GM12878 (cell line): ENCODE measurements around the gene ANXA2R. TPM values are rescaled to one million over a fixed set of nuclear protein-coding genes. Genes with fewer than 3 reads are reported as not detected.
"Not testable (repeated sequence)": the region's sequence is repeated elsewhere in the genome, so short reads cannot be mapped to it uniquely, and the experiment has no call there.

ENCODE experiments used
- ATAC-seq: fragments of 200-7000 bp; cut with Tn5 transposase; 3 replicates; pipeline ENCODE4 v1.9.1; 2020; ENCODE audit warnings: mild to moderate bottlenecking, moderate library complexity
- BruUV-seq: library from RNA; stranded (reverse); fragments of 400-500 nt; replicated peaks from 2 replicates; lab custom pipeline; 2021; lab: Mats Ljungman, UMichigan
- CTCF ChIA-PET: fragments of 300-600 bp; sonication (Branson Sonifier 250); formaldehyde crosslinking; extraction: SDS; loops from one replicate; lab custom pipeline; 2021; ENCODE audit warnings: inconsistent platforms; lab: Yijun Ruan, JAX
- POLR2A ChIA-PET: fragments of 350-600 bp; formaldehyde crosslinking; extraction: SDS; loops from one replicate; lab custom pipeline; 2021; ENCODE audit warnings: inconsistent platforms; lab: Charles Lee
- RAD21 ChIA-PET: fragments of 300-600 bp; sonication (Branson Sonifier 250); formaldehyde crosslinking; loops from one replicate; lab custom pipeline; 2023; ENCODE audit warnings: antibody characterized with exemption; ENCODE audit not compliant: unreplicated experiment; lab: Charles Lee
- SMC1A ChIA-PET: fragments of 300-600 bp; sonication (Branson Sonifier 250); formaldehyde crosslinking; loops from one replicate; lab custom pipeline; 2023; ENCODE audit not compliant: unreplicated experiment, uncharacterized antibody; lab: Charles Lee
- DNase-seq: peaks from one replicate; pipeline ENCODE4 v3.0.0-alpha.2; 2011; ENCODE audit warnings: low read depth, low spot score
- FAIRE-seq: peaks from 3 replicates; lab custom pipeline; 2011; peaks lifted over from hg19 to GRCh38; lab: Jason Lieb, UNC
- H2AFZ ChIP-seq: 2 replicates; pipeline ENCODE4 v1.6.0; 2011; ENCODE audit warnings: low read depth, low read length, control low read depth; ENCODE audit not compliant: control insufficient read depth
- H3K27ac ChIP-seq: 2 replicates; pipeline ENCODE4 v1.5.1; 2011; ENCODE audit warnings: control low read depth; ENCODE audit not compliant: control insufficient read depth, insufficient read depth
- H3K27me3 ChIP-seq, 2 experiments: replicated peaks in 1 of 2; 2 replicates each; pipeline versions ENCODE4 v1.6.0 to v1.6.1; 2011; ENCODE audit warnings: low read length in 1 of 2; ENCODE audit not compliant: control insufficient read depth in 2 of 2, insufficient read depth in 2 of 2
- H3K36me3 ChIP-seq, 2 experiments: 2 replicates each; pipeline ENCODE4 v1.5.1; 2011; ENCODE audit warnings: low read length in 1 of 2; ENCODE audit not compliant: control insufficient read depth in 2 of 2, insufficient read depth in 2 of 2
- H3K4me1 ChIP-seq: 2 replicates; pipeline ENCODE4 v1.6.1; 2011; ENCODE audit warnings: mild to moderate bottlenecking, low read length, moderate library complexity, mixed read lengths; ENCODE audit not compliant: control insufficient read depth, insufficient read depth
- H3K4me2 ChIP-seq: 2 replicates; pipeline ENCODE4 v1.6.0; 2011; ENCODE audit warnings: control low read depth; ENCODE audit not compliant: control insufficient read depth, insufficient read depth
- H3K4me3 ChIP-seq: fragments of 200-600 bp; sonication (generic); 2 replicates; pipeline ENCODE4 v1.5.1; 2016
- H3K79me2 ChIP-seq: 2 replicates; pipeline ENCODE4 v1.6.0; 2011; ENCODE audit warnings: low read length; ENCODE audit not compliant: control insufficient read depth, insufficient read depth
- H3K9ac ChIP-seq: 2 replicates; pipeline ENCODE4 v1.8.0; 2011; ENCODE audit warnings: low read length, control low read depth, mixed read lengths; ENCODE audit not compliant: control insufficient read depth, insufficient read depth
- H3K9me3 ChIP-seq: replicated peaks from 3 replicates; pipeline ENCODE4 v1.5.1; 2011; ENCODE audit warnings: mild to moderate bottlenecking, low read length; ENCODE audit not compliant: control insufficient read depth, insufficient read depth
- H4K20me1 ChIP-seq: 2 replicates; pipeline ENCODE4 v1.6.0; 2011; ENCODE audit not compliant: control insufficient read depth, insufficient read depth
- CHD2 ChIP-seq: IDR thresholded peaks from 2 replicates; pipeline ENCODE4 v1.6.1; 2011; ENCODE audit warnings: low read depth, low read length, improper control_type of control experiment, borderline replicate concordance
- CREM ChIP-seq: IDR thresholded peaks from 2 replicates; pipeline ENCODE4 v1.6.1; 2014; ENCODE audit warnings: antibody characterized with exemption, low read depth
- EED ChIP-seq: sonication (generic); IDR thresholded peaks from 2 replicates; pipeline ENCODE4 v1.6.1; 2016; ENCODE audit warnings: antibody characterized with exemption, low read depth
- LARP7 ChIP-seq: fragments of 450-650 bp; IDR thresholded peaks from 2 replicates; pipeline ENCODE4 v1.6.1; 2017; ENCODE audit warnings: mild to moderate bottlenecking
- PAX8 ChIP-seq: fragments of 450-650 bp; IDR thresholded peaks from 2 replicates; pipeline ENCODE4 v1.6.1; 2017; ENCODE audit warnings: mild to moderate bottlenecking, moderate library complexity
- SMC3 ChIP-seq: IDR thresholded peaks from 2 replicates; pipeline ENCODE4 v1.6.1; 2011; ENCODE audit warnings: low read length, improper control_type of control experiment, borderline replicate concordance
- STAT3 ChIP-seq: IDR thresholded peaks from 2 replicates; pipeline ENCODE4 v1.6.1; 2011; ENCODE audit warnings: low read depth, low read length, improper control_type of control experiment
- SUPT20H ChIP-seq: IDR thresholded peaks from 2 replicates; pipeline ENCODE4 v1.6.1; 2011; ENCODE audit warnings: low read depth, mild to moderate bottlenecking, low read length, moderate library complexity, borderline replicate concordance; ENCODE audit not compliant: control insufficient read depth
- ZBED1 ChIP-seq: IDR thresholded peaks from 2 replicates; pipeline ENCODE4 v1.6.1; 2016; ENCODE audit warnings: borderline replicate concordance
- WGBS: methylation state at CpG from one replicate; pipeline ENCODE4 v1.1.6; 2016; ENCODE audit warnings: low lambda C conversion rate; ENCODE audit not compliant: insufficient replicate concordance, insufficient coverage; ENCODE audit errors: missing lambda C conversion rate; 5-methylcytosine and 5-hydroxymethylcytosine counted together
- in situ Hi-C: fragments of 300-500 bp; cut with MboI; formaldehyde crosslinking; loops from 9 replicates; pipeline ENCODE4 v1.14.3; 2018; ENCODE audit warnings: mixed read lengths
- intact Hi-C: fragments of 100-400 bp; cut with micrococcal nuclease; formaldehyde crosslinking; loops from one replicate; pipeline ENCODE4 v1.14.2; 2022; ENCODE audit not compliant: unreplicated experiment
- polyA plus RNA-seq, 11 experiments: library from polyadenylated mRNA; depleted of rRNA in 4 of 11; unstranded in 6 of 11; stranded (reverse) in 5 of 11; fragments of >200 nt; fragmentation: Nextera tagmentation in 4 of 11; fragmentation: Illumina TruSeq in 1 of 11; extraction: Ambion mirVana in 4 of 11; extraction: Trizol in 1 of 11; gene quantifications; 1 replicate in 1 of 11; 2 replicates in 10 of 11; pipeline versions ENCODE4 v1.2.1 to v1.2.3, GENCODE V29; 2011 to 2016; ENCODE audit warnings: inconsistent platforms in 2 of 11, missing spikeins in 2 of 11, low read depth in 1 of 11
- total RNA-seq, 4 experiments: library from RNA; depleted of rRNA in 3 of 4; stranded (reverse); fragments of >200 nt in 3 of 4; fragmentation: Illumina TruSeq in 1 of 4; extraction: Trizol in 1 of 4; gene quantifications; 2 replicates each; pipeline versions ENCODE4 v1.2.1 to v1.2.3, GENCODE V29; 2013 to 2021
- TF ChIP-seq, protein P1 (sequence below): IDR thresholded peaks from 2 replicates; pipeline ENCODE4 v1.6.1; 2011; ENCODE audit warnings: low read depth, mild to moderate bottlenecking, low read length, moderate library complexity, borderline replicate concordance; ENCODE audit errors: extremely low read depth

The ANXA2R gene
- total and polyA plus RNA-seq, 10 of the 15 experiments (the other 5 are each of a cell fraction or from before 2014, with no cell fraction given) = 2.3 to 7.8 (median 4.4) TPM

GRCh38 chr5:43027054-43027785, 12.9 kb downstream of the ANXA2R start:
- ChIA-PET RAD21 (interaction anchor here (0.6 to 1.4 kb wide), 2 partner anchors 119 to 349 kb away, joined by 3 to 5 read pairs; no protein-coding TSS in a partner anchor), CTCF (interaction anchor here (1.0 to 1.1 kb wide), 2 partner anchors 9 to 32 kb away, joined by 3 to 4 read pairs; no protein-coding TSS in a partner anchor), SMC1A (interaction anchor here (0.8 to 1.4 kb wide), 3 partner anchors 14 to 148 kb away, joined by 3 to 4 read pairs (median 3); no protein-coding TSS in a partner anchor), POLR2A (interaction anchor here (0.6 to 0.7 kb wide), 3 partner anchors 77 to 252 kb away, joined by 3 to 4 read pairs (median 4); no protein-coding TSS in a partner anchor)
- H3K4me2 ChIP-seq = no peak overlapping the region
- H3K9me3 ChIP-seq = no peaks in the 10 kb centered on the region
- H3K27ac ChIP-seq = no peak overlapping the region
- H3K36me3 ChIP-seq = no peaks in the 10 kb centered on the region
- H3K4me1 ChIP-seq = no peaks in the 10 kb centered on the region
- no peak for TF ChIP-seq ZBED1
- TF ChIP-seq CHD2 = no peak
- no peak for TF ChIP-seq EED
- TF ChIP-seq, protein P1, sequence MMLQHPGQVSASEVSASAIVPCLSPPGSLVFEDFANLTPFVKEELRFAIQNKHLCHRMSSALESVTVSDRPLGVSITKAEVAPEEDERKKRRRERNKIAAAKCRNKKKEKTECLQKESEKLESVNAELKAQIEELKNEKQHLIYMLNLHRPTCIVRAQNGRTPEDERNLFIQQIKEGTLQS = no peak
- no peak for TF ChIP-seq LARP7
- TF ChIP-seq SUPT20H = no peak
- no peak for TF ChIP-seq PAX8
- TF ChIP-seq SMC3 = no peak
- TF ChIP-seq STAT3 = no peak
- no peak for TF ChIP-seq CREM
- H3K79me2 ChIP-seq = no peaks in the 10 kb centered on the region
- intact Hi-C loops = no loop called here
- no TSS peak for BruUV-seq
- H4K20me1 ChIP-seq = no peaks in the 10 kb centered on the region
- in situ Hi-C loops = no loop called here
- WGBS = 72% methylated on average over 7 of the region's 7 CpGs
- H2AFZ ChIP-seq = no peak overlapping the region
- no peak overlapping the region for H3K4me3 ChIP-seq
- H3K27me3 ChIP-seq = no peaks in the 10 kb centered on the region
- DNase-seq (no peak), FAIRE-seq (no peak), ATAC-seq (no peak)
- H3K9ac ChIP-seq = no peak overlapping the region

DNA sequence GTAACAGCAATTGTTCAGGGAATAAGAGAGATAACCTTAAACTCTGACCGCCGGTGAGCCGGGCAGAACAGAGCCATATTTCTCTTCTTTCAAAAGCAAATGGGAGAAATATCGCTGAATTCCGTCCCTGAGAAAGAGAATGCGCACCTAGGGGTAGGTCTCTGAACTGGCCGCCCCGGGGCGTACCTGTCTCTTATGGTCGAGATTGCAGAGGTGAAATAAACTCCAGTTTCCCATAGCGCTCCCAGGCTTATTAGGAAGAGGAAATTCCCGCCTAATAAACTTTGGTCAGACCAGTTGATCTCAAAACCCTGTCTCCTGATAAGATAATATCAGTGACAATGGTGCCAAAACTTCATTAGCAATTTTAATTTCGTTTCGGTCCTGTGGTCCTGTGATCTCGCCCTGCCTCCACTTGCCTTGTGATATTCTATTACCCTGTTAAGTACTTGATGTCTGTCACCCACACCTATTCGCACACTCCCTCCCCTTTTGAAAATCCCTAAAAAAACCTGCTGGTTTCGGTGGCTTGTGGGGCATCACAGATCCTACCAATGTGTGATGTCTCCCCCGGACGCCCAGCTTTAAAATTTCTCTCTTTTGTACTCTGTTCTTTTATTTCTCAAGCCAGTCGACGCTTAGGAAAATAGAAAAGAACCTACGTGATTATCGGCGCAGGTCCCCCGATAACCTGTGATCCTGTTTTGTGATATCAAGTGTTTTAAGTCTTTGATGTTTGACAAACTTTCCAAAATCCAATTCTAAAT, 14.8 kb downstream of the ANXA2R start:
- BruUV-seq, in situ Hi-C loops, H3K36me3 ChIP-seq, DNase-seq, H3K79me2 ChIP-seq, intact Hi-C loops, H3K27ac ChIP-seq, ATAC-seq, H4K20me1 ChIP-seq, FAIRE-seq, H3K4me3 ChIP-seq, H2AFZ ChIP-seq, H3K4me2 ChIP-seq, H3K4me1 ChIP-seq, POLR2A ChIA-PET, RAD21 ChIA-PET, H3K9ac ChIP-seq, H3K9me3 ChIP-seq, H3K27me3 ChIP-seq: not testable (repeated sequence)
- SMC1A ChIA-PET = interaction anchor here (9.1 kb wide), 1 partner anchor 14 kb away, joined by 111 read pairs; the partner anchor contains the start of gene ANXA2R
- WGBS = 88% methylated on average over 25 of the region's 25 CpGs
- CTCF ChIA-PET = interaction anchor here (1.0 to 1.2 kb wide), 3 partner anchors 17 to 136 kb away, joined by 3 to 4 read pairs (median 4); no protein-coding TSS in a partner anchor
